Neutrophil (primary cell): ENCODE results near the gene NUDT14.

Experiments
- H3K27ac ChIP-seq: fragments of 200-600 bp; sonication (generic); 2 replicates; pipeline ENCODE4 v1.5.1; 2016; ENCODE audit warnings: mild to moderate bottlenecking, moderate library complexity
- H3K27me3 ChIP-seq: fragments of 200-600 bp; sonication (generic); 2 replicates; pipeline ENCODE4 v1.6.0; 2016; ENCODE audit warnings: mild to moderate bottlenecking
- H3K36me3 ChIP-seq: fragments of 200-600 bp; sonication (generic); 2 replicates; pipeline ENCODE4 v1.5.1; 2017
- H3K4me1 ChIP-seq, 2 experiments: fragments of 200-600 bp in 1 of 2; sonication (generic) in 1 of 2; 1 replicate in 1 of 2; 2 replicates in 1 of 2; pipeline versions ENCODE4 v1.5.1 to v1.6.1; 2013 to 2016; ENCODE audit warnings: low read depth in 1 of 2, low read length in 1 of 2, mild to moderate bottlenecking in 1 of 2, moderate library complexity in 1 of 2; ENCODE audit not compliant: control insufficient read depth in 1 of 2, insufficient read depth in 1 of 2
- H3K4me3 ChIP-seq, 2 experiments: fragments of 200-600 bp in 1 of 2; sonication (generic) in 1 of 2; 1 replicate in 1 of 2; 2 replicates in 1 of 2; pipeline ENCODE4 v1.5.1; 2013 to 2016; ENCODE audit warnings: low read depth in 1 of 2, low read length in 1 of 2, mild to moderate bottlenecking in 1 of 2, moderate library complexity in 1 of 2
- H3K9me3 ChIP-seq: fragments of 200-600 bp; sonication (generic); 2 replicates; pipeline ENCODE4 v1.5.1; 2016
- CTCF ChIP-seq: fragments of 200-600 bp; sonication (generic); IDR thresholded peaks from 2 replicates; pipeline ENCODE4 v1.5.1; 2016; ENCODE audit warnings: antibody characterized with exemption

The NUDT14 gene

GRCh38 chr14:105151838-105152793 lies 29.0 kb downstream of the NUDT14 start:
- no peak overlapping the region for H3K27ac ChIP-seq
- no peaks in the 10 kb centered on the region for H3K36me3 ChIP-seq
- H3K27me3 ChIP-seq = no peaks in the 10 kb centered on the region
- no peaks in the 10 kb centered on the region for H3K9me3 ChIP-seq
- no peaks in the 10 kb centered on the region for H3K4me1 ChIP-seq
- no peak for TF ChIP-seq CTCF
- no peak overlapping the region for H3K4me3 ChIP-seq

GRCh38 chr14:105151084-105151837 lies 29.9 kb downstream of the NUDT14 start:
- Histone ChIP-seq H3K9me3 (no peaks in the 10 kb centered on the region), H3K36me3 (no peaks in the 10 kb centered on the region), H3K4me3 (no peak overlapping the region), H3K4me1 (no peaks in the 10 kb centered on the region), H3K27me3 (no peaks in the 10 kb centered on the region), H3K27ac (no peak overlapping the region)
- TF ChIP-seq CTCF = no peak

GRCh38 chr14:105150368-105151083 lies 30.6 kb downstream of the NUDT14 start:
- Histone ChIP-seq H3K4me1 (no peaks in the 10 kb centered on the region), H3K27ac (no peak overlapping the region), H3K36me3 (no peaks in the 10 kb centered on the region), H3K4me3 (no peak overlapping the region), H3K27me3 (no peaks in the 10 kb centered on the region), H3K9me3 (no peaks in the 10 kb centered on the region)
- TF ChIP-seq CTCF = no peak

DNA sequence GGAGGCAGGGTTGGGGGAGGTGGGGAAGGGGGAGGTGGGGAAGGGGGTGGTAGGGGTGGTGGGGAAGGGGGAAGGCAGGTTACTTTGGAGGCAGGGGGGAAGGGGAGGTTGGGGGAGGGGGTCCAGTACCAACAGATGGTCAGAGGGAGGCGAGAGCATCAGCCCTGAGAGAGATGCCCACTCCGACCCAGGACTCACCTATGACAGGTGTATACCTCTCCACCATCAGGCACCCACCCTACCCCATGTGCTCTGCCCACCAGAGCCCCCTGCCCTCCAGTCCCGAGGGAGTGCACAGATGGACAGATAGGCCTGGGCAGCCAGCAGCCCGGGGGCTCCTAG lies 31.1 kb downstream of the NUDT14 start:
- TF ChIP-seq CTCF = no peak
- Histone ChIP-seq H3K27me3 (no peaks in the 10 kb centered on the region), H3K9me3 (no peaks in the 10 kb centered on the region), H3K4me1 (no peaks in the 10 kb centered on the region), H3K27ac (no peak overlapping the region), H3K4me3 (no peak overlapping the region), H3K36me3 (no peaks in the 10 kb centered on the region)

- no peaks in the 10 kb centered on the region for H3K36me3 ChIP-seq
These were observed 31.8 kb downstream of the NUDT14 start for GRCh38 chr14:105149146-105149781.

More at GRCh38 chr14:105149146-105149781, 31.8 kb downstream of the NUDT14 start:
- no peak overlapping the region for H3K27ac ChIP-seq
- H3K27me3 ChIP-seq = no peaks in the 10 kb centered on the region
- H3K9me3 ChIP-seq = no peaks in the 10 kb centered on the region
- no peak overlapping the region for H3K4me3 ChIP-seq
- no peaks in the 10 kb centered on the region for H3K4me1 ChIP-seq
- TF ChIP-seq CTCF = no peak
